Mesendoderm (in vitro differentiated cells): ENCODE measurements around the gene SELENON.

Experiments
- DNase-seq: peaks from one replicate; pipeline ENCODE4 v3.0.0; 2013
- H2AK5ac ChIP-seq: 2 replicates; pipeline ENCODE4 v1.6.1; 2013; ENCODE audit warnings: low read length, inconsistent platforms
- H2BK120ac ChIP-seq: 2 replicates; pipeline ENCODE4 v1.6.1; 2013; ENCODE audit warnings: low read depth, mild to moderate bottlenecking, low read length, moderate library complexity, mixed read lengths
- H2BK15ac ChIP-seq: replicated peaks from 2 replicates; pipeline ENCODE4 v1.6.1; 2013; ENCODE audit warnings: low read depth, mild to moderate bottlenecking, moderate library complexity
- H2BK5ac ChIP-seq: 2 replicates; pipeline ENCODE4 v1.6.1; 2013; ENCODE audit warnings: low read length, inconsistent platforms
- H3K18ac ChIP-seq: 2 replicates; pipeline ENCODE4 v1.6.1; 2013; ENCODE audit warnings: mild to moderate bottlenecking, low read length, mixed read lengths
- H3K23ac ChIP-seq: one replicate; pipeline ENCODE4 v1.6.1; 2013; ENCODE audit warnings: low read length
- H3K27ac ChIP-seq: 2 replicates; pipeline ENCODE4 v1.5.1; 2013; ENCODE audit warnings: low read depth, mild to moderate bottlenecking, inconsistent platforms, low read length, moderate library complexity
- H3K27me3 ChIP-seq: 2 replicates; pipeline ENCODE4 v1.6.1; 2013; ENCODE audit warnings: low read length, control low read depth, mild to moderate bottlenecking, inconsistent platforms; ENCODE audit not compliant: insufficient read depth, poor library complexity
- H3K36me3 ChIP-seq: 2 replicates; pipeline ENCODE4 v1.6.1; 2013; ENCODE audit warnings: low read length, inconsistent platforms; ENCODE audit not compliant: control insufficient read depth, insufficient read depth
- H3K4ac ChIP-seq: one replicate; pipeline ENCODE4 v1.6.1; 2013; ENCODE audit warnings: low read depth, mild to moderate bottlenecking, low read length, moderate library complexity
- H3K4me1 ChIP-seq: 2 replicates; pipeline ENCODE4 v1.6.1; 2013; ENCODE audit warnings: low read depth, low read length, inconsistent platforms; ENCODE audit not compliant: control insufficient read depth
- H3K4me2 ChIP-seq: 2 replicates; pipeline ENCODE4 v1.6.1; 2013; ENCODE audit warnings: low read length
- H3K4me3 ChIP-seq: 2 replicates; pipeline ENCODE4 v1.5.1; 2013; ENCODE audit warnings: mild to moderate bottlenecking, low read length
- H3K56ac ChIP-seq: one replicate; pipeline ENCODE4 v1.6.1; 2013; ENCODE audit warnings: low read length
- H3K79me1 ChIP-seq: 2 replicates; pipeline ENCODE4 v1.6.1; 2013; ENCODE audit warnings: low read length, inconsistent platforms
- H3K79me2 ChIP-seq: 2 replicates; pipeline ENCODE4 v1.6.1; 2013; ENCODE audit warnings: mild to moderate bottlenecking, low read length; ENCODE audit not compliant: control insufficient read depth, insufficient read depth
- H3K9ac ChIP-seq: 2 replicates; pipeline ENCODE4 v1.6.1; 2013; ENCODE audit warnings: low read length, inconsistent platforms
- H4K5ac ChIP-seq: one replicate; pipeline ENCODE4 v1.6.1; 2013; ENCODE audit warnings: low read length
- H4K8ac ChIP-seq: one replicate; pipeline ENCODE4 v1.6.1; 2013; ENCODE audit warnings: low read depth, mild to moderate bottlenecking, control low read depth, low read length, moderate library complexity
- WGBS: extraction: QIAGEN DNeasy Blood & Tissue Kit; methylation state at CpG from one replicate; pipeline ENCODE4 v1.1.7; 2013; ENCODE audit warnings: low lambda C conversion rate, missing lambda C conversion rate; ENCODE audit not compliant: insufficient coverage; ENCODE audit errors: extremely low coverage; 5-methylcytosine and 5-hydroxymethylcytosine counted together

SELENON gene

GRCh38 chr1:25858906-25859789 lies 59.2 kb downstream of the SELENON start, which contains the start of gene AUNIP:
TSS of gene AUNIP (minus strand) at chr1:25859457. CDS start at chr1:25859357, 100 bp downstream.
- Histone ChIP-seq H3K4me1 (no peaks in the 10 kb centered on the region), H3K9ac (peak within 1 kb of the TSS; percentile 99), H3K4me3 (peak within 1 kb of the TSS; percentile 87), H2BK15ac (no peak within 1 kb of the TSS), H3K79me2 (peaks cover 23% of the 10 kb centered on the region), H4K5ac (no peak within 1 kb of the TSS), H3K79me1 (peaks cover 6% of the 10 kb centered on the region), H3K27me3 (no peaks in the 10 kb centered on the region), H3K18ac (peak within 1 kb of the TSS; percentile 82), H3K36me3 (no peaks in the 10 kb centered on the region), H3K4ac (peak within 1 kb of the TSS; percentile 61), H3K4me2 (peak within 1 kb of the TSS; percentile 90), H3K23ac (peak within 1 kb of the TSS; percentile 92), H3K56ac (peak within 1 kb of the TSS; percentile 99), H2AK5ac (peak within 1 kb of the TSS; percentile 32), H3K27ac (peak within 1 kb of the TSS; percentile 54), H4K8ac (no peak within 1 kb of the TSS), H2BK120ac (peak within 1 kb of the TSS; percentile 19), H2BK5ac (peak within 1 kb of the TSS; percentile 90)
- no CpG with 5 or more reads among the region's 77 CpGs for WGBS
- DNase-seq, result peak; percentile 90

GRCh38 chr1:25861316-25862286 lies 61.6 kb downstream of the SELENON start:
- peaks cover 11% of the 10 kb centered on the region for H3K79me2 ChIP-seq
- H3K4me3 ChIP-seq, result no peak overlapping the region
- H3K27ac ChIP-seq, result no peak overlapping the region
- H3K9ac ChIP-seq, result no peak overlapping the region
- no peaks in the 10 kb centered on the region for H3K36me3 ChIP-seq
- no peaks in the 10 kb centered on the region for H3K27me3 ChIP-seq
- no peak overlapping the region for H3K4me2 ChIP-seq
- H2AK5ac ChIP-seq, result no peak overlapping the region
- peaks cover 6% of the 10 kb centered on the region for H3K79me1 ChIP-seq
- no peak overlapping the region for H3K18ac ChIP-seq
- H2BK120ac ChIP-seq, result no peak overlapping the region
- no peak overlapping the region for H3K23ac ChIP-seq
- H3K4ac ChIP-seq, result no peak overlapping the region
- H4K8ac ChIP-seq, result no peak overlapping the region
- H2BK15ac ChIP-seq, result no peak overlapping the region
- H3K56ac ChIP-seq, result peak overlapping the region; percentile 11
- H2BK5ac ChIP-seq, result no peak overlapping the region
- peak; percentile 48 for DNase-seq
- no peaks in the 10 kb centered on the region for H3K4me1 ChIP-seq
- H4K5ac ChIP-seq, result no peak overlapping the region
- no CpG with 5 or more reads among the region's 16 CpGs for WGBS

- peaks cover 7% of the 10 kb centered on the region for H3K79me2 ChIP-seq
- H3K36me3 ChIP-seq, result no peaks in the 10 kb centered on the region
- no peak overlapping the region for H2AK5ac ChIP-seq
- DNase-seq, result no peak
- no peak overlapping the region for H3K4me2 ChIP-seq
- H3K4ac ChIP-seq, result no peak overlapping the region
- no peak overlapping the region for H3K23ac ChIP-seq
- no peak overlapping the region for H2BK120ac ChIP-seq
- H3K4me3 ChIP-seq, result no peak overlapping the region
- WGBS, result no CpG with 5 or more reads among the region's 20 CpGs
- peaks cover 4% of the 10 kb centered on the region for H3K79me1 ChIP-seq
- no peaks in the 10 kb centered on the region for H3K27me3 ChIP-seq
- no peak overlapping the region for H4K8ac ChIP-seq
- H3K4me1 ChIP-seq, result peaks cover 3% of the 10 kb centered on the region
- H4K5ac ChIP-seq, result no peak overlapping the region
- H3K18ac ChIP-seq, result no peak overlapping the region
- H3K9ac ChIP-seq, result no peak overlapping the region
- H3K56ac ChIP-seq, result no peak overlapping the region
- H2BK5ac ChIP-seq, result no peak overlapping the region
- no peak overlapping the region for H2BK15ac ChIP-seq
- H3K27ac ChIP-seq, result no peak overlapping the region
Measured at GRCh38 chr1:25862785-25863485, 62.9 kb downstream of the SELENON start.

GRCh38 chr1:25863486-25864262 lies 63.7 kb downstream of the SELENON start:
- H3K79me1 ChIP-seq, result peaks cover 2% of the 10 kb centered on the region
- no peak overlapping the region for H3K27ac ChIP-seq
- no peak overlapping the region for H2BK15ac ChIP-seq
- peaks cover 4% of the 10 kb centered on the region for H3K79me2 ChIP-seq
- H3K36me3 ChIP-seq, result no peaks in the 10 kb centered on the region
- no peak overlapping the region for H4K8ac ChIP-seq
- no peaks in the 10 kb centered on the region for H3K27me3 ChIP-seq
- WGBS, result no CpG with 5 or more reads among the region's 25 CpGs
- no peak overlapping the region for H3K4me3 ChIP-seq
- peaks cover 3% of the 10 kb centered on the region for H3K4me1 ChIP-seq
- H3K4me2 ChIP-seq, result no peak overlapping the region
- no peak overlapping the region for H2BK5ac ChIP-seq
- no peak overlapping the region for H3K18ac ChIP-seq
- no peak overlapping the region for H4K5ac ChIP-seq
- no peak overlapping the region for H3K9ac ChIP-seq
- H3K4ac ChIP-seq, result no peak overlapping the region
- H2AK5ac ChIP-seq, result no peak overlapping the region
- no peak for DNase-seq
- H3K23ac ChIP-seq, result no peak overlapping the region
- no peak overlapping the region for H2BK120ac ChIP-seq
- H3K56ac ChIP-seq, result no peak overlapping the region

- Histone ChIP-seq H3K27ac (no peak overlapping the region), H3K4me2 (no peak overlapping the region), H2AK5ac (no peak overlapping the region), H4K8ac (no peak overlapping the region), H3K56ac (no peak overlapping the region), H3K4ac (no peak overlapping the region), H4K5ac (no peak overlapping the region), H2BK5ac (no peak overlapping the region), H3K18ac (no peak overlapping the region), H2BK120ac (no peak overlapping the region), H3K36me3 (no peaks in the 10 kb centered on the region), H3K79me1 (no peaks in the 10 kb centered on the region), H3K4me1 (peaks cover 3% of the 10 kb centered on the region), H3K4me3 (no peak overlapping the region), H3K9ac (no peak overlapping the region), H3K79me2 (no peaks in the 10 kb centered on the region), H3K23ac (no peak overlapping the region), H3K27me3 (no peaks in the 10 kb centered on the region), H2BK15ac (no peak overlapping the region)
- no CpG with 5 or more reads among the region's 3 CpGs for WGBS
- DNase-seq, result no peak
Measured at GRCh38 chr1:25864434-25864833, 64.4 kb downstream of the SELENON start.
